ENCODE data around the gene ARVCF.
A peak's percentile ranks its signal among the peaks of the same experiment; 100 is the strongest.

ARVCF gene

DNA sequence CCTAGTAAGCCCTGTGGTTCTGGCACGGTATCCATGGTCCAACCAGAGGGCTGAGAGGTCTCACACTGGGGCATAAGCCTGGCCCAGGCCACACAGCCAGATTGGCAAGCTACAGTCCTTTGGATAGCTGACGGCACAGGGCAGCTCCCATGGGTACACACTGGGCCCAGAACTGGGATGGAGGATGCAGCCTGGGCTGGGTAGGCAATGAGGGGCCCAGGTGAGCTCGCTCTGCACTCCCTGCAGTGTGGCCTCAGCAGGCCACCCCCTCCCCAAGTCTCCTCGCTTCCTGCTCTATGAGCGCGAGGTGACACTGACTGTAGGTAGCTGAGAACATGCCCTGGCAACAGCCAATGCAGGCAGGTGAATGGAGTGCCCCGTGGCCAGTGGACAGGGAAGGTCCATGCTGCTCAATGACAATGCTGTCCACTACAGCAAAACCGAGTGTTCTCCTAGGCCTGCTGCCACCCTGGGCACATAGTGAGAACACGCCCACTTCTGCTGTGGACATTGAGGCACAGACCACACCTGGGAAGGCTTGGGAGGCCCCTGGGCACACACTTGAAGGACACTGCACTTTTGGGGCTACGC lies 3.8 kb downstream of the ARVCF start:
- Mint-ChIP-seq H3K4me1 (peaks cover 6% of the 10 kb centered on the region), H3K27me3 (ENCODE audit: low read depth) (peaks cover 55% of the 10 kb centered on the region), H3K4me3 (no peak overlapping the region), H3K27ac (no peak overlapping the region), H3K9me3 (no peaks in the 10 kb centered on the region), H3K36me3 (ENCODE audit: low read depth) (no peaks in the 10 kb centered on the region)
- TF ChIP-seq, protein P1, sequence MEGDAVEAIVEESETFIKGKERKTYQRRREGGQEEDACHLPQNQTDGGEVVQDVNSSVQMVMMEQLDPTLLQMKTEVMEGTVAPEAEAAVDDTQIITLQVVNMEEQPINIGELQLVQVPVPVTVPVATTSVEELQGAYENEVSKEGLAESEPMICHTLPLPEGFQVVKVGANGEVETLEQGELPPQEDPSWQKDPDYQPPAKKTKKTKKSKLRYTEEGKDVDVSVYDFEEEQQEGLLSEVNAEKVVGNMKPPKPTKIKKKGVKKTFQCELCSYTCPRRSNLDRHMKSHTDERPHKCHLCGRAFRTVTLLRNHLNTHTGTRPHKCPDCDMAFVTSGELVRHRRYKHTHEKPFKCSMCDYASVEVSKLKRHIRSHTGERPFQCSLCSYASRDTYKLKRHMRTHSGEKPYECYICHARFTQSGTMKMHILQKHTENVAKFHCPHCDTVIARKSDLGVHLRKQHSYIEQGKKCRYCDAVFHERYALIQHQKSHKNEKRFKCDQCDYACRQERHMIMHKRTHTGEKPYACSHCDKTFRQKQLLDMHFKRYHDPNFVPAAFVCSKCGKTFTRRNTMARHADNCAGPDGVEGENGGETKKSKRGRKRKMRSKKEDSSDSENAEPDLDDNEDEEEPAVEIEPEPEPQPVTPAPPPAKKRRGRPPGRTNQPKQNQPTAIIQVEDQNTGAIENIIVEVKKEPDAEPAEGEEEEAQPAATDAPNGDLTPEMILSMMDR (IDR thresholded peaks at IDR 0.05; ENCODE audit: unreplicated experiment in 3 of 3): no peak

DNA sequence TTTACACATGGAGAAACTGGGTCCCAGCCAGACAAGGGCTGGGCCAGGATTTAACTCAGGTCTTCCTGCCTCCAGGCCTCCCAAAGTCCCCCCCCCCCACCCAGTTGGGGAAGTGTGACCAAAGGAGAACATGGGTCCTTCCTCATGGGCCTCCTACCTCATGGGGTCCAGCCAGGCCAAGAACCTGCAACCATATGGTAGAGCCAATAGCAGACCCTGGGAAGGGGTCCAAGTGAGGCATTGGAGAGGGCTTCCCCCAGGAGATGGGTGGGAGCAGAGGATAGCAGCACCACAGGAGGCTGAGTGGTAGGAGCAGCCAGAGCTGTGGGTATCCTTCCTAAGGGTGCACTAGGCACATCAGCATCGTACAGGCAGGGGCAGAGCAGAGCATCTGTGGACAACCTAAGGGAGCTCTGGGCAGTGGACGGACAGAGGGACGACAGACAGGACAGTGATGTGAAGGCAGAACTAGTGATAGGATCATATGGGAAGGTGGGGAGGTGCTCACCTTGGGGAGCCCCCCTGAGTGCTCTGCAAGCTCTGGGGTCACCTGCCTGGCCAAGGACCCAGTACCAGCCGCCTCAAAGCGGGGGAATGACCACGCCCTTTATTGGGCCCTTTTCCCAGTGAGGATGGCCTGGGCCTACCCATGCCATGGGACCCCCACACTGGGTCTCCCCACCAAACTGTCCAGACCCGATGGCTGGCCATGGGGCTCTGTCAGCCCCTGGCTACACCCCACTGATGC lies 4.5 kb downstream of the ARVCF start:
- Mint-ChIP-seq H3K4me3 (peak overlapping the region in 1 of 3 experiments; percentile 60), H3K27me3 (ENCODE audit: low read depth) (peaks cover 50% of the 10 kb centered on the region), H3K27ac (no peak overlapping the region), H3K9me3 (no peaks in the 10 kb centered on the region), H3K36me3 (ENCODE audit: low read depth) (no peaks in the 10 kb centered on the region), H3K4me1 (peaks cover 11% of the 10 kb centered on the region)
- TF ChIP-seq, protein P1 (IDR thresholded peaks at IDR 0.05; ENCODE audit: unreplicated experiment in 3 of 3): no peak

DNA sequence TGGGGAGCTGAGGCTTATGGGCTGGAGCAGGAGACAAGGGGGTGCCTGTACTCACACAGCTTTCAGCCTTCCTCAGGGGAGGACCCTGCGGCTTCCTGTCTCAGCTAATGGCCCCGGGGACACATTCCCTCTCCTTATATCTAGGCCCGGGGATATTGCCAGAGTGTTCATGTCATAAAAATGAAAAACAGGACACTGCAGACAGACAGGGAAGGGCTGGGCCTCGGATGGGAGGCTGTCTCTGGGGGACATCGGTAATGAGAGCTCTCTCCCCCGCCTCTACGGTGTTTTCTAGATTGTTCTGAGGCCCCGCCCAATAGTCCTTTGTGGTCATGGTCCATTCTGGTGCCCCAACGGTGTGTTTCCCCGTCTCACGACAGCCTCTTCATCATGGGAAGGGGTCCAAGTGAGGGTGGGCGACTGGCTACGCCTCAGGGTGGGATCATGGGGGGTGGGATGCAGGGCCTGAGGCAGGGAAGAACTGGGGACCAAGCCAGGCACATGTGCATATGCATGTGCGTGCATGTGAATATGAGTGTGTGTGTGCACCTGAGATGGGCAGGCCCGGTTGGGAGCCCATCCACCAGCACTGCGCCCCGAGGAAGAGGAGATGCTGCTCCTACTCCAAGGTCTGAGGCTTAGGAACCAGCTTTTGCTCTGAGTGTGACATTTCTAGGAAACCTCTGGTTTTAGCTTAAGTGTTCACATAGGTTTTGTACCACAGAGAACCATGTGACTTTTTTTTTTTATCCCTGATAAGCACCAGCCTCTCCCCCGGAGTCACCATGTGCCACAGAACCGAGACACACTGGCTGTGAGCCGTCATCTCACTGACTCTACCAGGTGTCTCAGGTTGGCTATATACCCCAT lies 5.3 kb downstream of the ARVCF start:
- TF ChIP-seq, protein P1 (IDR thresholded peaks at IDR 0.05; ENCODE audit: unreplicated experiment in 3 of 3): no peak
- H3K27ac Mint-ChIP-seq: no peak overlapping the region
- no peaks in the 10 kb centered on the region for H3K36me3 Mint-ChIP-seq (ENCODE audit: low read depth)
- H3K27me3 Mint-ChIP-seq (ENCODE audit: low read depth): peaks cover 45% of the 10 kb centered on the region
- H3K4me3 Mint-ChIP-seq: no peak overlapping the region
- no peaks in the 10 kb centered on the region for H3K9me3 Mint-ChIP-seq
- H3K4me1 Mint-ChIP-seq: peaks cover 11% of the 10 kb centered on the region

DNA sequence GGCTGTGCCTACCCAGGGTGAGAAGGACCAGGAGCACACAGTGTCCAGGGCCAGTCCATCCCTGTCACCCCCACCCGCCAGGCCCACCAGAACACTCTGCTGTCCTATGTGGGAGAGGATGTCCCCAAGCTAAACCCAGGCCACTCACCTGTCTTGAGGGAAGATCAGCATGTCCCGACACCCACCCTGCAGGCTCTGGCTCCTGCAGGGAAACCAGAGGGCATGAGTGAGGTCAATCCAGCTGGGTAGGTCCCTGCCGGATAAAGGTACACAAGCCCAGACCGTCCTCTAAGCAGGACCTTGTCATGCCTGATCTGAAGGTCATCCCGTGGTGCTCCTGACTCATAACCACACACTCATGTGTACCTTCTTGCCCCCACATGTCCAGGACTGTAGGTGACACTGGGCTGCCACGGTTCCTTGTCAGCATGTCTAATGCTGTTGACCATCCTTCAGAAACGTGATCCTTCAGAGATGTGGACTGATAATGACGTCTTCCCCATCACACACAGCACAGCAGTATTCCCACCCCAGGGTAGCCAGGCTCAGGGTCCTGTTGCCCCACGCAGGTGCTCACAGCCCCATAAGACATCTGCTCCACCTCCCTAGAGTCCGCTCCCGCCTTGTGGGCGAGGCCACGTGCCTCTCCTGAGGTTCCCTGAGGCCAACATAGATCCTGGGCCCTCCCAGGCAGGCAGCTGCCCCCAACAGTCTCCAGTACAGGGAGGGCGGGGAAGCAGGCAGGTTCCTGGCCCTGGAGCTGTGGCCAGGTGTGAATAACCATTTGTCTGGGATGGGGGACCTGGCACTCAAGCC lies 6.1 kb downstream of the ARVCF start:
- Mint-ChIP-seq H3K9me3 (no peaks in the 10 kb centered on the region), H3K4me3 (no peak overlapping the region), H3K27ac (no peak overlapping the region), H3K27me3 (ENCODE audit: low read depth) (peaks cover 42% of the 10 kb centered on the region), H3K4me1 (peaks cover 11% of the 10 kb centered on the region), H3K36me3 (ENCODE audit: low read depth) (no peaks in the 10 kb centered on the region)
- TF ChIP-seq, protein P1 (IDR thresholded peaks at IDR 0.05; ENCODE audit: unreplicated experiment in 3 of 3): no peak

DNA sequence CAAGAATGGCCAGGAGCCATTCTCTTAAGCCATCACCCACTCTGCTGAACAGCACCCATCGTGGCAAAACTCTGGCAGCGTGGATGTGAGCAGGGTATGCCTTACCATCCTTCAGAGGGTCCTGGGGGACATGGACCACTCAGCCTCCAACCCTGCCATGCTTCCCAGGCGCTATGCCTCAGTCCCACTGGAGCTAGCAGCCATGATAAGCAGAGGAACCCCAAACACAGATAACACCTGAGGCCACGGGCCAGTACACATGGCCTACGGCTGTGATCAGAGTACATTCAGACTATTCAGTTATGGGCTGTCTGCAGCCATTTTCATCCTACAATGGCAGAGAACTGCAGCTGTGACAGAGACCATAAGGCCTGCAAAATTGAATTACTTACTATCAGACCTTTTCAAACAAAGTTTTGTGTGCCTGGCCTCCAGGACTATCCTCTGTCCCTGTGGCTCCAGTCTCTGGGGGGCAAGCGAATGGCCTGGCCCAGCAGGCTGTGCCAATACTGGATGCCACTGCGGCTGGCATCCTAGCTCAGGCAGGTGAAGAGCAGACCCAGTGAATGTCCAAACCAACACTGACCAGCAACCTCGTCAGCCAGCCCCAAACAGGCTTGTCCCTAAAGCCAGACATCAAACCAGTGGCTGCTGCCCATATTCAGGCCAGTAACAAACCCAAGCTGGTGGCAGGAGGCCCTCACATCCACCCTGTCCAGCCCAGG lies 6.9 kb downstream of the ARVCF start:
- Mint-ChIP-seq H3K27ac (no peak overlapping the region), H3K4me3 (no peak overlapping the region), H3K4me1 (peaks cover 7% of the 10 kb centered on the region), H3K36me3 (ENCODE audit: low read depth) (no peaks in the 10 kb centered on the region), H3K9me3 (peaks cover 4% of the 10 kb centered on the region), H3K27me3 (ENCODE audit: low read depth) (peaks cover 35% of the 10 kb centered on the region)
- TF ChIP-seq, protein P1 (IDR thresholded peaks at IDR 0.05; ENCODE audit: unreplicated experiment in 3 of 3): no peak

Data from nephron (organoid).